ENCODE measurements around the gene PREX1. TPM values are rescaled to one million over a fixed set of nuclear protein-coding genes. Genes with fewer than 3 reads are reported as not detected.

The PREX1 gene
- total RNA-seq, 1 experiment from 2014 or later, result 1.2 TPM

DNA sequence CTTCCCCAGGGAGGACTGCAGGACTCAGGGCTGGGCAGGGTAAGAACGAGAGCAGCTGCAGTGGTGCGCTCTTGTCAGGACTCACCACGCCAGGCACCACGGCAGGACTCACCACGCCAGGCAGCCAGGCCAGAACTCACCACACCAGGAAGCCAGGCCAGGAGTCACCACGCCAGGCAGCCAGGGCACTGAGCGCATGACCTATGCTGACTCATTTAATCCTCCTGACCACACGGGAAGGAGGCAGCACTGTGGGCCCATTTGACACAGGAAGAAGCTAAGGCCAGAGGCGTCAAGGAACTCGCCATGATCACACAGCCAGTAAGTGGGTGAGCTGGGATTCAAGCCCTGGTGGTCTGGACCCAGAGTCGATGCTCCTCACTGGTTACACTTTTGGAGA lies 189.3 kb downstream of the PREX1 start:
- DNase-seq (ENCODE audit: low read depth), result peak; percentile 95

DNA sequence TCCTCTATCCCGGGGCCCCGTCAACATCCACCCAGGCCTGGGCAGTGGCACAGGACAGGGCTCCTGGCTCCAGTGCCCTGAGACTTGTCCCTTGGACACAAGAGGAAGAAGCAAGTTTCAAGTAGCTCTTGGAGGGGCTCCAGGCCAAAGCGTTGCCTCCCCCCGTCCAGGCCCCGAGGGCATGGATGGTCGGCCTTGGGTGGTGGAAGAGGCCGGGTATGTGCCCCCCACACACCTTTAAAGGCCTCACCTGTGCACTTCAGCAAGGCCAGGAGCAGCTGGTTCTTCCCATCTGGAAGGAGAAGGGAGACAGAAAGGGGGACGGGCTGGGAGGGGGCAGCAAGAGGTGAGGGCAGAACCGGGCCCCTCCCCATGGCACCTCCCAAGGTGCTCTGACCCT lies 190.3 kb downstream of the PREX1 start:
- DNase-seq (ENCODE audit: low read depth), result no peak

GRCh38 chr20:48636301-48636700 lies 191.5 kb downstream of the PREX1 start:
- DNase-seq (ENCODE audit: low read depth), result no peak

- DNase-seq (ENCODE audit: low read depth), result peak; percentile 51
These were observed 192.0 kb downstream of the PREX1 start for GRCh38 chr20:48635791-48636267.

- no peak for DNase-seq (ENCODE audit: low read depth)
These were observed 192.4 kb downstream of the PREX1 start for GRCh38 chr20:48635361-48635760.

DNA sequence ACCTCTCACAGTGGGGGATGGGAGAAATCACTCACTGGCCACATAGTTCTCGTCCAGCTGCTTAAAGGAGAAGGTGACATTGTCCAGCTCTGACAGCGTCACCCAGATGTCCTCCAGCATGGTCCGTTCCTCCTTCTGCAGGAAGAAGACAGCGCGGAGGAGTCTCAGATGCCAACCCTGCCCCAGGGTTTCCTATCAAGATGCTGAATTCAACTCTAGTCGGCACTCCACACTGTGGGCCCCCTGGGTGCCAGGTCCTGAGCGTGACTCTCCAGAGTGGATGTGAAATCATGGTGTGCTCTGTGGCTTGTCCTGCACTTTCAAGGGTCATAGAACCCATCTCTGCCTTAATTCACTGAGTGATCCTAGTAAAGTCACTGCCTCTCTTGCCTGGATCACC lies 193.2 kb downstream of the PREX1 start:
- DNase-seq (ENCODE audit: low read depth), result no peak

DNA sequence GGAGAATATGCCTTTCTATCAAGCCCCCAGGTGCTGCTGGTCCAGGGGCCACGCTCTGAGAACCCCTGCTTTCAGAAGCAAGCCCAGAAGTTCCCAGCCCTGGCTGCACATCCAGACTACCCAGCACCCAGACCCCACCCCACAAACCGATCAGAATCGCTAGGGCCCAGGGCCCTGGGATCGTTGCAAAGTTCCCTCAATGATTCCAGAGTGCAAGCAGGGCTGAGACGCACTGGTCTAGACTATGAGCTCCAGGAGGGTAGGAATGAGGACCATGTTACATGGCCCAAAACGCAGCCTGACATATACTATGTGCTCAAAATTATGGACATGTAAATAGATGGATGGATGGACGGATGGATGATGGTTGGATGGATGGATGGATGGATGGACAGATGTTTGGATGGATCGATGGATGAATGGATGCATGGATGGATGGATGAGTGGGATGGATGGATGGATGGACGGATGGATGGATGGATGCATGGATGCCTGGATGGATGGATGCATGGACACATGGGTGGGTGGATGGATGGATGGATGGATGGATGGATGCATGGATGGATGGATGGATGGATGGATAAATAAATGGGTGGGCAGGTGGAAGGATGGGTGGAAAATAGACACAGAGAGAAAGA lies 194.1 kb downstream of the PREX1 start:
- DNase-seq (ENCODE audit: low read depth), result no peak

DNA sequence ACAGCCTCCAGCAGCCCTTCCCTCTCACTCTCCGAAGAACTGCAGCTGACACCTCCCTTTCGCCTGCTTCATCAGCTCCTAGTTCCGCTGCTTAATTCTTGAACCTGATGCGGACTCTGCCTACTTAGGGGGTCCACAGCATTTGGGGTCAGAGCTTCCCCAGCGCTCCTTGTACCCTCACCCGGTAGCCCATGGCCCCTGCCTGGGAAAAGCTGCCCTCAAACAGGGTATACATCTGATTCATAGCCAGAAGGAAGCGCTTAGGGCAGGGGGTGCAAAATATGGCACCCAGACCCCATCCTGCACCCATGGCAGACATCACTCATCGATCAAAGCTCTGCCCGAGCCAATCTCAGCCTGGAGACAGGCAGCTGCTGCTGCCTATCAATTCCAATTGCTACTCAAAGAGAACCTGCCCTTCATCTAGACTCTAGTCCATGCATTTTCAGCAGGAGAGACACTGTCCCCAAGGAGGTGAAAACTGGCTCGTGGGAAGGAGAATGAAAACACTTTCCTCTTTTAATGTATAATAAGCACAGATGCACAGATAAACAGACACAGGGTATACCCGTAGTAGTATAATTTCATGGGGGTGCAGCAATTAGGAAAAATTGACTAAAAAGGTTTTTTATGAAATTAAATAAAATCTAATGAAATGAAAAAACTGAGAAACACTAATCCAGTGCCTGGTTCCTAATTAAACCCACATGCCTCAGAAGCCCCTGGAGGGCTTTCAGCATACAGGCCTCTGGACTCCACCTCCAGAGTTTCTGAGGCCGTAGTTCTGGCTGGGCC lies 194.8 kb downstream of the PREX1 start:
- DNase-seq (ENCODE audit: low read depth), result no peak

GRCh38 chr20:48632017-48632824 lies 195.6 kb downstream of the PREX1 start:
- DNase-seq (ENCODE audit: low read depth), result peak; percentile 61

- peak; percentile 79 for DNase-seq (ENCODE audit: low read depth)
These were observed 196.4 kb downstream of the PREX1 start for GRCh38 chr20:48631114-48632016.

DNA sequence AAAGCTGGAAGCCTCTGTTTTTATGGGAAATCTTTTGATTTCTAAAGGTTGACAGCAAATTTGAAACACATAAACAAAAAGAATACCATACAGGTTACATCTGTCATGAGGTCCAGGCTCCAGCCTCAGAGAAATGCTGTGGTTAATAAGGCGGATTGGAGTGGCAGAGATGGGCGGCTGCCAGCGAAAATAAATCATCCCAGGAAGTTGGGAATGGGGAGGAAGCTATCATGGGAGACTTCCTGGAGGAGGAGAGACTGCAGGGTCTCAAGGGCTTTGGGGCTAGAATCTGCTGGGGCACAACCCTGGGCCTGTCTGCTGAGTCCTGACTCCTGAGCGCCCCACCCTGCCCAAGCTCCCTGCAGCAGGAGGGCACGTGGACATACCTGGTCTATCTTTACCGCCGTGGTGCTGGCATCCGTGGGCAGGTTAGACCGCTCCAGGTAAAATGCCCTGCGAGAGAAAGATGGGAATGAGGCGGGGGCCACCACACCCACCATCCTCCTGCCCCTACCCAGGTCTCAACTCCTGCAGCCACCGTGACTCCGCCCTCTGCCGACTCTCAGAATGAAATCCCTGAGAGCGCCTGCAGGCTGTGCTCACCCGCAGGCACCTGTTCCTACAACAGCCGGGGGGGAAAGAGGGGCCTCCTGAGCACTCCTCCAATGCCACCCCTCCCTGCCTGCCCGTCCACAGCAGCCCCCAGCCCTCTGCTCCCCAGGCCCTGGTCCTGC lies 197.3 kb downstream of the PREX1 start:
- peak; percentile 28 for DNase-seq (ENCODE audit: low read depth)

DNA sequence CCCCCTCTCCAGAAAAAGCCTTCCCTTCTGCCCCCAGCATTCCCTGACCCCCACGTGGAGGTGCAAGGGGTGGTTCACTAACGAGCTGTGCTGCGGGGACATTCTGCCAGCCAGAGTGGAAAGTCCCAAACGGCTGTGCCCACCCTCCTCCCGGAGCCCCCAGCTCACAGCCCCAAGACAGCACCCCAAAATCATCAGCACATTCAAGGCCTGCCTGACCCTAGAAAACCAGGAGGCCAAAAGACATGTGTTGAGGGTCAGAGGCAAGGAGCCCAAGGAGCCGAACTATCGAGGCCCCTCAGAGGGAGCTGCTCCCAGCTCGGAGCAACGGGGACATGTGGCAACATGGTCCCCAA lies 197.9 kb downstream of the PREX1 start:
- DNase-seq (ENCODE audit: low read depth), result no peak

GRCh38 chr20:48629069-48629959 lies 198.5 kb downstream of the PREX1 start:
- DNase-seq (ENCODE audit: low read depth), result no peak

DNA sequence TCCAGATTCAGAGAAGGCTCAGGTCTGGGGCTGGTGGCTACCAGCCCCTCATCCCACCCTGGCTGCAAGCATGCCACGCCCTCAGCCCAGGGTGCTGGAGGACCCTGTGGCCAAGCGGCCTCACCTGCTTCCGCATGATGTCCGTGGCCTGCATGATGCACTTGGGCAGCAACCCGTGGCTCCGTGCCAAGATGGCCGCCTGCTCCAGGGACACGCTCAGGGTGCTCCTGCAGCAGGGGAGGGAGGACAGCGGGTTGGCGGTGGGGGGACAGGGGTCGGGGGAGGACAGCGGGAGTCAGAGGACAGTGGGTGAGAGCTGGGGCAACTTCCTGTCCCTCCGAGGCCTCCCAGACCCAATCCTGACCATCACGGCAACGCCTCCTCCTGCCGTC lies 200.1 kb downstream of the PREX1 start:
- DNase-seq (ENCODE audit: low read depth), result no peak

GRCh38 chr20:48626938-48627736 lies 200.7 kb downstream of the PREX1 start:
- no peak for DNase-seq (ENCODE audit: low read depth)

- DNase-seq (ENCODE audit: low read depth), result peak; percentile 79
These were observed 201.4 kb downstream of the PREX1 start for GRCh38 chr20:48626226-48626937.

- DNase-seq (ENCODE audit: low read depth), result no peak
These were observed 202.5 kb downstream of the PREX1 start for GRCh38 chr20:48625136-48625900.
